IMR-90 (cell line): ENCODE results near the gene COLEC12. TPM values are rescaled to one million over a fixed set of nuclear protein-coding genes. Genes with fewer than 3 reads are reported as not detected.
A peak's percentile ranks its signal among the peaks of the same experiment; 100 is the strongest.

Experiments
- ATAC-seq: fragments of 200-7000 bp; cut with Tn5 transposase; 2 replicates; pipeline ENCODE4 v1.9.1; 2020; ENCODE audit warnings: low read depth, mild to moderate bottlenecking, moderate library complexity
- BruUV-seq: library from RNA; stranded (reverse); fragments of 400-500 nt; replicated peaks from 2 replicates; lab custom pipeline; 2021; lab: Mats Ljungman, UMichigan
- CTCF ChIA-PET: fragments of 300-600 bp; formaldehyde crosslinking; extraction: SDS; loops from one replicate; lab custom pipeline; 2021; ENCODE audit warnings: antibody characterized with exemption; lab: Yijun Ruan, JAX
- POLR2A ChIA-PET: fragments of 300-600 bp; sonication (Branson Sonifier 250); formaldehyde crosslinking; loops from one replicate; lab custom pipeline; 2022; ENCODE audit warnings: antibody characterized with exemption; ENCODE audit not compliant: unreplicated experiment; lab: Charles Lee
- DNase-seq: peaks from one replicate; pipeline ENCODE4 v3.0.0; 2013
- H2AFZ ChIP-seq: replicated peaks from 2 replicates; pipeline ENCODE3; 2013; ENCODE audit warnings: low read length, mild to moderate bottlenecking; ENCODE audit not compliant: poor library complexity
- H2AK5ac ChIP-seq: 2 replicates; pipeline ENCODE4 v1.6.1; 2013; ENCODE audit warnings: low read depth, low read length, inconsistent platforms
- H2AK9ac ChIP-seq: replicated peaks from 2 replicates; pipeline ENCODE3; 2013; ENCODE audit warnings: mild to moderate bottlenecking, low read depth, low read length, moderate library complexity; ENCODE audit not compliant: poor library complexity
- H2BK120ac ChIP-seq: 2 replicates; pipeline ENCODE4 v1.6.1; 2013; ENCODE audit warnings: low read depth, low read length, inconsistent platforms
- H2BK15ac ChIP-seq: 3 replicates; pipeline ENCODE4 v1.6.1; 2013; ENCODE audit warnings: low read depth, low read length, inconsistent platforms
- H2BK20ac ChIP-seq: 2 replicates; pipeline ENCODE4 v1.6.1; 2013; ENCODE audit warnings: low read depth, mild to moderate bottlenecking, inconsistent platforms, low read length, moderate library complexity
- H2BK5ac ChIP-seq: 2 replicates; pipeline ENCODE4 v1.6.1; 2013; ENCODE audit warnings: mild to moderate bottlenecking, low read depth, low read length, inconsistent platforms; ENCODE audit not compliant: poor library complexity, severe bottlenecking
- H3K14ac ChIP-seq: replicated peaks from 2 replicates; pipeline ENCODE4 v1.6.1; 2013; ENCODE audit warnings: low read depth, low read length, inconsistent platforms
- H3K18ac ChIP-seq: 2 replicates; pipeline ENCODE4 v1.6.1; 2013; ENCODE audit warnings: low read depth, low read length, control low read depth
- H3K23ac ChIP-seq: 2 replicates; pipeline ENCODE4 v1.6.1; 2013; ENCODE audit warnings: low read depth, low read length, inconsistent platforms
- H3K27ac ChIP-seq: 2 replicates; pipeline ENCODE4 v1.5.1; 2013; ENCODE audit warnings: mild to moderate bottlenecking, control low read depth, low read length; ENCODE audit not compliant: insufficient read depth
- H3K27me3 ChIP-seq: 2 replicates; pipeline ENCODE4 v1.6.1; 2013; ENCODE audit warnings: low read length; ENCODE audit not compliant: control insufficient read depth, insufficient read depth
- H3K36me3 ChIP-seq: 2 replicates; pipeline ENCODE4 v1.6.1; 2013; ENCODE audit warnings: low read length, mixed read lengths; ENCODE audit not compliant: control insufficient read depth, insufficient read depth
- H3K4ac ChIP-seq: 2 replicates; pipeline ENCODE4 v1.6.1; 2013; ENCODE audit warnings: low read depth, low read length, inconsistent platforms
- H3K4me1 ChIP-seq: 2 replicates; pipeline ENCODE4 v1.6.1; 2013; ENCODE audit warnings: low read length, mixed read lengths; ENCODE audit not compliant: control insufficient read depth, insufficient read depth
- H3K4me2 ChIP-seq: 2 replicates; pipeline ENCODE4 v1.6.1; 2013; ENCODE audit warnings: low read depth, mild to moderate bottlenecking, control low read depth, low read length, moderate library complexity
- H3K4me3 ChIP-seq: 2 replicates; pipeline ENCODE4 v1.5.1; 2013; ENCODE audit warnings: low read depth, mild to moderate bottlenecking, control low read depth, low read length, moderate library complexity; ENCODE audit not compliant: insufficient read depth
- H3K56ac ChIP-seq: 2 replicates; pipeline ENCODE4 v1.6.1; 2013; ENCODE audit warnings: low read length, inconsistent platforms; ENCODE audit not compliant: insufficient read depth; ENCODE audit errors: extremely low read depth
- H3K79me1 ChIP-seq, 2 experiments: 2 replicates each; pipeline ENCODE4 v1.6.1; 2013; ENCODE audit warnings: low read length in 2 of 2, inconsistent platforms in 1 of 2, low read depth in 1 of 2
- H3K9ac ChIP-seq: 2 replicates; pipeline ENCODE4 v1.6.1; 2013; ENCODE audit warnings: low read depth, low read length, control low read depth
- H3K9me1 ChIP-seq: 2 replicates; pipeline ENCODE4 v1.6.1; 2013; ENCODE audit warnings: low read length, inconsistent platforms; ENCODE audit not compliant: insufficient read depth
- H3K9me3 ChIP-seq: 2 replicates; pipeline ENCODE4 v1.6.1; 2013; ENCODE audit warnings: low read length; ENCODE audit not compliant: control insufficient read depth, insufficient read depth
- H4K20me1 ChIP-seq: 2 replicates; pipeline ENCODE4 v1.6.1; 2013; ENCODE audit warnings: low read length, inconsistent platforms; ENCODE audit not compliant: insufficient read depth
- H4K5ac ChIP-seq: 2 replicates; pipeline ENCODE4 v1.6.1; 2013; ENCODE audit warnings: mild to moderate bottlenecking, low read depth, low read length, control low read depth
- H4K8ac ChIP-seq, 2 experiments: 2 replicates each; pipeline ENCODE4 v1.6.1; 2013; ENCODE audit warnings: low read depth in 2 of 2, low read length in 2 of 2, control low read depth in 1 of 2, inconsistent platforms in 1 of 2
- H4K91ac ChIP-seq: 2 replicates; pipeline ENCODE4 v1.6.1; 2013; ENCODE audit warnings: low read depth, low read length, inconsistent platforms; ENCODE audit not compliant: insufficient read depth
- FOS ChIP-seq: fragments of 150-350 bp; IDR thresholded peaks from 2 replicates; pipeline ENCODE4 v1.6.1; 2016; ENCODE audit warnings: low read depth, low read length
- MAFK ChIP-seq: IDR thresholded peaks from 2 replicates; pipeline ENCODE4 v1.6.1; 2012; ENCODE audit warnings: low read depth, low read length, improper control_type of control experiment
- WGBS, 2 experiments: methylation state at CpG; one replicate each; pipeline versions ENCODE4 v1.1.5 to v1.1.7; 2013; ENCODE audit warnings: missing lambda C conversion rate in 2 of 2; ENCODE audit not compliant: insufficient read length in 1 of 2; ENCODE audit errors: extremely low coverage in 2 of 2; 5-methylcytosine and 5-hydroxymethylcytosine counted together
- dilution Hi-C: fragments of 300-500 bp; cut with HindIII; formaldehyde crosslinking; loops from one replicate; pipeline ENCODE4 v1.14.3; 2018; ENCODE audit warnings: low sequenced_read_pairs; ENCODE audit not compliant: unreplicated experiment
- in situ Hi-C: fragments of 300-500 bp; cut with MboI; formaldehyde crosslinking; loops from 3 replicates; pipeline ENCODE4 v1.14.3; 2019; ENCODE audit warnings: low sequenced_read_pairs, inconsistent platforms, mixed read lengths
- intact Hi-C: fragments of 100-400 bp; cut with micrococcal nuclease; formaldehyde crosslinking; loops from 2 replicates; pipeline ENCODE4 v1.10.0; 2022
- polyA plus RNA-seq, 3 experiments: library from polyadenylated mRNA; depleted of rRNA; stranded (reverse); fragments of >200 nt; gene quantifications; 2 replicates each; pipeline ENCODE4 v1.2.3, GENCODE V29; 2012; ENCODE audit warnings: low replicate concordance in 1 of 3
- total RNA-seq: library from RNA; depleted of rRNA; stranded (reverse); fragments of >200 nt; gene quantifications from 2 replicates; pipeline ENCODE4 v1.2.3, GENCODE V29; 2012

The COLEC12 gene
- total and polyA plus RNA-seq, 2 of the 4 experiments (the other 2 are of a cell fraction): 1.0 to 2.3 TPM

GRCh38 chr18:427005-427404 is 73.5 kb downstream of the COLEC12 start:
- Histone ChIP-seq H4K8ac (no peak overlapping the region), H3K9me3 (no peaks in the 10 kb centered on the region), H3K4me3 (no peak overlapping the region), H2AFZ (no peak overlapping the region), H2AK9ac (no peak overlapping the region), H3K4ac (no peak overlapping the region), H4K5ac (no peak overlapping the region), H3K4me2 (no peak overlapping the region), H3K27me3 (no peaks in the 10 kb centered on the region), H3K4me1 (peaks cover 2% of the 10 kb centered on the region; the same call in 1 of the 2 replicates), H2AK5ac (peak overlapping the region; percentile 13; the same call in 1 of the 2 replicates), H3K18ac (no peak overlapping the region), H2BK20ac (no peak overlapping the region), H3K9me1 (no peaks in the 10 kb centered on the region), H4K91ac (no peak overlapping the region), H2BK5ac (no peak overlapping the region), H2BK15ac (no peak overlapping the region), H3K79me1 (no peaks in the 10 kb centered on the region), H3K9ac (no peak overlapping the region), H2BK120ac (no peak overlapping the region), H3K23ac (no peak overlapping the region), H3K36me3 (no peaks in the 10 kb centered on the region), H3K56ac (no peak overlapping the region), H4K20me1 (no peaks in the 10 kb centered on the region), H3K27ac (no peak overlapping the region), H3K14ac (no peak overlapping the region)
- BruUV-seq: no TSS peak
- POLR2A ChIA-PET: no interaction called here
- CTCF ChIA-PET: no interaction called here
- intact Hi-C loops (no loop called here), dilution Hi-C loops (no loop called here), in situ Hi-C loops (no loop called here)
- ATAC-seq (peak; percentile 53; the same call in 1 of the 2 replicates), DNase-seq (peak; percentile 82)
- TF ChIP-seq MAFK: peak; percentile 34; the same call in 1 of the 2 replicates
- no peak for TF ChIP-seq FOS
- 73% methylated on average over 5 of the region's 8 CpGs; no CpG with 5 or more reads in 1 of the 2 experiments for WGBS, 2 experiments
